Activated CD8-positive, alpha-beta T cell treated with anti-CD3 and anti-CD28 coated beads, Interleukin-2, amount 10 ng/mL, durations not matched to agents 7 days and 5 days (primary cell): ENCODE data around the gene MED29. TPM values are rescaled to one million over a fixed set of nuclear protein-coding genes. Genes with fewer than 3 reads are reported as not detected.

Source experiments
- ATAC-seq: fragments of 150-1000 bp; cut with Tn5 transposase; one replicate; pipeline ENCODE4 v1.10.0; 2021; ENCODE audit warnings: moderate library complexity
- CTCF ChIA-PET: fragments of 350-600 bp; sonication (Branson Sonifier 250); formaldehyde crosslinking; loops from one replicate; lab custom pipeline; 2021; ENCODE audit warnings: antibody characterized with exemption; lab: Charles Lee
- POLR2A ChIA-PET: fragments of 350-600 bp; sonication (Branson Sonifier 250); formaldehyde crosslinking; loops from one replicate; lab custom pipeline; 2021; ENCODE audit warnings: antibody characterized with exemption; lab: Charles Lee
- DNase-seq: peaks from one replicate; pipeline ENCODE4 v3.0.0-alpha.2; 2020
- H3K27ac Mint-ChIP-seq: one replicate; pipeline ENCODE4 v1.8.0; 2021; ENCODE audit warnings: mild to moderate bottlenecking, mixed read lengths
- H3K27me3 Mint-ChIP-seq: one replicate; pipeline ENCODE4 v1.8.0; 2021; ENCODE audit warnings: low read depth, mixed read lengths
- H3K36me3 Mint-ChIP-seq: one replicate; pipeline ENCODE4 v1.8.0; 2021; ENCODE audit warnings: low read depth, mixed read lengths
- H3K4me1 Mint-ChIP-seq: one replicate; pipeline ENCODE4 v1.8.0; 2021; ENCODE audit warnings: low read depth, mixed read lengths
- H3K4me3 Mint-ChIP-seq: one replicate; pipeline ENCODE4 v1.8.0; 2021; ENCODE audit warnings: mild to moderate bottlenecking, mixed read lengths
- H3K9me3 Mint-ChIP-seq: one replicate; pipeline ENCODE4 v1.8.0; 2022; ENCODE audit warnings: mixed read lengths; ENCODE audit not compliant: insufficient read depth
- total RNA-seq, 2 experiments: library from RNA; stranded (reverse); gene quantifications; one replicate each; pipeline ENCODE4 v1.2.3, GENCODE V29; 2021

The MED29 gene
- total RNA-seq, 2 experiments from 2014 or later: 32.6 to 39.3 TPM

DNA sequence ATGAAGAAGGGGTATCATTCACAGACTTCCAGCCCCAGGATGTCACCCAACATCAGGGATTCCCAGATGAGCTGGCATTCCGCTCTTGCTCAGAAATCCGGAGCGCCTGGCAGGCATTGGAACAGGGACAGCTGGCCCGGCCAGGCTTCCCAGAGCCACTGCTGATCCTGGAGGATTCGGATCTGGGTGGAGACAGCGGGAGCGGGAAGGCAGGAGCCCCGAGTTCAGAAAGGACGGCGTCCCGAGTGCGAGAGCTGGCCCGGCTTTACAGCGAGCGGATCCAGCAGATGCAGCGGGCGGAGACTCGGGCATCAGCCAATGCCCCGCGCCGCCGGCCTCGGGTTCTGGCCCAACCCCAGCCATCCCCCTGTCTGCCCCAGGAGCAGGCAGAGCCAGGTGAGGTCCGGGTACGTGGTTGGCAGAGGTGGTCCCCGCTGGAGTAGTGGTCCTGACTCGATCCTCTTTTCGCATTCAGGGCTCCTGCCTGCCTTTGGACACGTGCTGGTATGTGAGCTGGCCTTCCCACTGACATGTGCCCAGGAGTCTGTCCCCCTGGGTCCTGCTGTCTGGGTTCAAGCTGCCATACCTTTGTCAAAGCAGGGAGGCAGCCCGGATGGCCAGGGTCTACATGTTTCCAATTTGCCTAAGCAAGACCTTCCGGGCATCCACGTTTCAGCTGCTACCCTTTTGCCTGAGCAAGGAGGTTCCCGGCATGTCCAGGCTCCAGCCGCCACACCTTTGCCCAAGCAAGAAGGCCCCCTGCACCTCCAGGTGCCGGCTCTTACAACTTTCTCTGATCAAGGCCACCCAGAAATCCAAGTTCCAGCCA is 32.3 kb downstream of the MED29 start:
- H3K4me3 Mint-ChIP-seq: no peak overlapping the region
- H3K4me1 Mint-ChIP-seq: no peaks in the 10 kb centered on the region
- H3K27ac Mint-ChIP-seq: no peak overlapping the region
- H3K36me3 Mint-ChIP-seq: peaks cover 17% of the 10 kb centered on the region
- DNase-seq (no peak), ATAC-seq (no peak)
- H3K27me3 Mint-ChIP-seq: no peaks in the 10 kb centered on the region
- ChIA-PET CTCF (interaction anchor here (2.4 kb wide), 1 partner anchor 12 kb away, joined by 5 read pairs; the partner anchor contains the start of gene PLEKHG2), POLR2A (interaction anchor here (1.1 to 5.3 kb wide), 4 partner anchors 10 to 22 kb away, joined by 4 to 31 read pairs (median 8); partner anchors contain the start of genes RPS16, SUPT5H and ZFP36)
- H3K9me3 Mint-ChIP-seq: no peaks in the 10 kb centered on the region

DNA sequence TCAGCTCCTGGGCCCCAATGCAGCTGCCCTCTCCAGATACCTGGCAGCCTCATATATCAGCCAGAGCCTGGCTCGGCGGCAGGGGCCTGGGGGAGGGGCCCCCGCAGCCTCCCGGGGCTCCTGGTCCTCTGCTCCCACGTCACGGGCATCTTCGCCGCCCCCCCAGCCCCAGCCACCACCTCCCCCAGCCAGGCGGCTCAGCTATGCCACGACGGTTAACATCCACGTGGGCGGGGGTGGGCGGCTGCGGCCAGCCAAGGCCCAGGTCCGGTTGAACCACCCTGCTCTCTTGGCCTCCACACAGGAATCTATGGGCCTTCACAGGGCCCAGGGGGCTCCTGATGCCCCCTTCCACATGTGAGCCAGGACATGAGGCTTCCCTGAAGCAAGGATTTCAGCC is 33.8 kb downstream of the MED29 start:
- POLR2A ChIA-PET: interaction anchor here (0.7 to 5.3 kb wide), 3 partner anchors 10 to 11 kb away, joined by 3 to 31 read pairs (median 25); partner anchors contain the start of gene RPS16

DNA sequence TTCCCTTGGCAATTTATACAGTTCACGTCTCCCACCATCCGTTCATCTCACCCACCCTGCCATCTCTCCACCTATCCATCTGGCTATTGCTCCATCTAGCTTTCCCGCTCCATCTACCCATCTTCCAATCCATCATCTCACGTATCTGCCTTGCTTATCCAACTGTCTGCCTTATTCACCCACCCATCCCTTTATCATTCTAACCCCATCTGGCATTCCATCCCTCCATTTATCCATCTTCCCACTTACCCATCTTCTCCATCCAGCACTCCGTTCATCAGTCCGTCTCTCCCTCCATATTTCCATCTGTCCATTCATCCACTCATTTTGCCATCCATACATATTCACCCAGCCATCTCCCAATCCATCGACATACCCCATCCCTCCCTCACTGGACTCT is 34.6 kb downstream of the MED29 start:
- CTCF ChIA-PET: interaction anchor here (2.1 kb wide), 1 partner anchor 10 kb away, joined by 6 read pairs; the partner anchor contains the start of gene RPS16
- Mint-ChIP-seq H3K4me3 (no peak overlapping the region), H3K27ac (no peak overlapping the region), H3K27me3 (no peaks in the 10 kb centered on the region), H3K9me3 (no peaks in the 10 kb centered on the region), H3K4me1 (peaks cover 5% of the 10 kb centered on the region), H3K36me3 (peaks cover 15% of the 10 kb centered on the region)
- no peak for ATAC-seq
- DNase-seq: no peak
- POLR2A ChIA-PET: interaction anchor here (1.5 to 3.1 kb wide), 2 partner anchors 10 to 34 kb away, joined by 4 to 25 read pairs; partner anchors contain the start of genes MED29, PAF1 and RPS16

More for the DNA sequence above, 33.8 kb downstream of the MED29 start:
- no peak for DNase-seq
- H3K36me3 Mint-ChIP-seq: peaks cover 13% of the 10 kb centered on the region
- no peaks in the 10 kb centered on the region for H3K27me3 Mint-ChIP-seq
- no peak overlapping the region for H3K27ac Mint-ChIP-seq
- H3K4me1 Mint-ChIP-seq: no peaks in the 10 kb centered on the region
- ATAC-seq: no peak
- no peaks in the 10 kb centered on the region for H3K9me3 Mint-ChIP-seq
- no peak overlapping the region for H3K4me3 Mint-ChIP-seq
- CTCF ChIA-PET: interaction anchor here (2.4 kb wide), 1 partner anchor 13 kb away, joined by 5 read pairs; the partner anchor contains the start of gene PLEKHG2

DNA sequence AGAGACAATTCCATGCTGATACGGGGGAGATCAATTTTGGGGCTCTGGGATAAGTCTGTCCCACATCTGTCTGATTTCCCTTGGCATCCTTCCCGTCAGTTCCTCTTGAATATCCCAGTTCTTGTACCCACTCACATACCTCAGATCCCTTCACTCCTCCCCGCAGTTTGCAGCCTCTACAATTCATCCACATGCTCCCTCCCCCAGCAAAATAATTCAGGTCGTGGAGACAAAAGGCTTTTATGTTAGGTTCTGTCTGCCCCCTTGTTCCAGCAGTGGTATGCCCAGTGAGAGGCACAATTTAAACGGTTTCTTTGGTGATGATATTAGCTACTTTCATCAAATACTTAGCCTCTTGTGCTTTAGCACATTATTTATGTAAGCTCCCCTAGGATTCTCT is 35.0 kb downstream of the MED29 start:
- Mint-ChIP-seq H3K9me3 (no peaks in the 10 kb centered on the region), H3K4me3 (no peak overlapping the region), H3K4me1 (peaks cover 9% of the 10 kb centered on the region), H3K36me3 (peaks cover 18% of the 10 kb centered on the region), H3K27ac (no peak overlapping the region), H3K27me3 (no peaks in the 10 kb centered on the region)
- no peak for ATAC-seq
- no peak for DNase-seq
- ChIA-PET CTCF (interaction anchor here (1.5 to 2.1 kb wide), 3 partner anchors 9 to 14 kb away, joined by 3 to 6 read pairs (median 5); partner anchors contain the start of gene RPS16), POLR2A (interaction anchor here (1.5 to 3.1 kb wide), 2 partner anchors 9 to 35 kb away, joined by 4 to 25 read pairs; partner anchors contain the start of genes MED29, PAF1 and RPS16)

DNA sequence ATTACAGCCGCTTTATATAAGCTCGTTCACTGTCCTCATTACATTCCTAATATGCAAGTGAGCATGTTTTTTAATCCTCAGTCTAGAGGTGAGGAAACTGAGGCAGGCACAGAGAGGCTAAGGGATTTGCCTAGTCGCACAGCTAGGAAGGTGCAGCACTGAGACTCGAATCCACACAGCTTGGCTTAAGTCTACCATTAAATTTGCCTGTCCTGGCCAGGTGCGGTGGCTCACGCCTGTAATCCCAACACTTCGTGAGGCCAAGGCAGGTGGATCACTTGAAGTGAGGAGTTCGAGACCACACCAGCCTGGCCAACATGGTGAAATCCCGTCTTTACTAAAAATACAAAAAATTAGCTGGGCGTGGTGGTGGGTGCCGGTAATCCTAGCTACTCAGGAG is 36.5 kb downstream of the MED29 start:
- no peaks in the 10 kb centered on the region for H3K9me3 Mint-ChIP-seq
- H3K4me1 Mint-ChIP-seq: peaks cover 14% of the 10 kb centered on the region
- H3K36me3 Mint-ChIP-seq: peaks cover 17% of the 10 kb centered on the region
- H3K27me3 Mint-ChIP-seq: no peaks in the 10 kb centered on the region
- no peak overlapping the region for H3K4me3 Mint-ChIP-seq
- ATAC-seq: no peak
- H3K27ac Mint-ChIP-seq: no peak overlapping the region
- no peak for DNase-seq
- ChIA-PET POLR2A (interaction anchor here (1.2 to 3.1 kb wide), 4 partner anchors 8 to 26 kb away, joined by 4 to 25 read pairs (median 6); partner anchors contain the start of genes RPS16 and SUPT5H), CTCF (interaction anchor here (1.5 to 2.1 kb wide), 5 partner anchors 8 to 47 kb away, joined by 3 to 6 read pairs (median 5); partner anchors contain the start of genes PLEKHG2 and RPS16)

DNA sequence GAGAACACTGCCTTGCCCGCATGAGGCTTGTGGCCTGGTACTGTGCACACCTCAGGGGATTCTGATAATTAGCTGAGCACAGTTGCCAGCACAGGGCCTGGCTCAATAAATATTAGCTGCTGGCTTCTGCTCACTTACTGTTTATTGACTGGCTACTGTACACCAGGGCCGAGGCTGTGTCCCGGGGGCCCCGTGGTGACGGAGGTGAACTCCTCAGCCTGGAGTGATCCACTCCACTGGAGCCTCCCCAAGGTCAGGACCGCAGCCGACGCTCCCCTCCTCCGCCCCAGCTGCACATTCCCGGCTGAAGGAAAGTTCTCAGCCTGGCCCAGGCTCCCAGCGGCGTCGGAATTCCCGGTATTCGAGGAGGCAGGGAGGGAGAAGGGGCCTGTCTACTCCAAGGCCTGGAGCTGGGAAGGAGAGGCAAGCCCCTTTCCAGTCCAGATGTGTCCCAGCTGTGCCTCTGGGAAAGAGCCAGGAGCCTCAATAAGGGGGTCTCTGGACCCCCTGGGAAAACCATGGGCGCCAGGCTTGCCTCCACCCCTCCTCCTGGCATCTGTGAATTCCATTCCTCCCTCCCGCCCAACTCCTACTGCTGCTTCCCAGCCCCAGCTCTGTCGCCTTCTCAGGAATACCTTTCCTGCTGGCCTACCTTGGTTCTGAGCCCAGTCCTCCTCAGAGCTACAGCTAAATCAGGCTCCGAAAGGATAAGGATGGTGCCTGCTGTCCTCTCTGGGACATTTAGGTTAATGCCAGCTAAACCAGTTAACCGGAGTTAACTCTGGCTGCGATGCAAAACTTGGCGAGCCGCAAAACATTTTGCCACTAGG is 37.3 kb downstream of the MED29 start:
- ChIA-PET POLR2A (interaction anchor here (1.2 to 3.1 kb wide), 4 partner anchors 7 to 27 kb away, joined by 4 to 25 read pairs (median 6); partner anchors contain the start of genes RPS16 and SUPT5H), CTCF (interaction anchor here (1.3 to 1.8 kb wide), 3 partner anchors 14 to 46 kb away, joined by 5 read pairs; partner anchors contain the start of gene PLEKHG2)
- Mint-ChIP-seq H3K4me1 (peaks cover 22% of the 10 kb centered on the region), H3K36me3 (peaks cover 23% of the 10 kb centered on the region), H3K4me3 (no peak overlapping the region), H3K27ac (no peak overlapping the region), H3K27me3 (no peaks in the 10 kb centered on the region), H3K9me3 (no peaks in the 10 kb centered on the region)
- DNase-seq: no peak
- no peak for ATAC-seq

DNA sequence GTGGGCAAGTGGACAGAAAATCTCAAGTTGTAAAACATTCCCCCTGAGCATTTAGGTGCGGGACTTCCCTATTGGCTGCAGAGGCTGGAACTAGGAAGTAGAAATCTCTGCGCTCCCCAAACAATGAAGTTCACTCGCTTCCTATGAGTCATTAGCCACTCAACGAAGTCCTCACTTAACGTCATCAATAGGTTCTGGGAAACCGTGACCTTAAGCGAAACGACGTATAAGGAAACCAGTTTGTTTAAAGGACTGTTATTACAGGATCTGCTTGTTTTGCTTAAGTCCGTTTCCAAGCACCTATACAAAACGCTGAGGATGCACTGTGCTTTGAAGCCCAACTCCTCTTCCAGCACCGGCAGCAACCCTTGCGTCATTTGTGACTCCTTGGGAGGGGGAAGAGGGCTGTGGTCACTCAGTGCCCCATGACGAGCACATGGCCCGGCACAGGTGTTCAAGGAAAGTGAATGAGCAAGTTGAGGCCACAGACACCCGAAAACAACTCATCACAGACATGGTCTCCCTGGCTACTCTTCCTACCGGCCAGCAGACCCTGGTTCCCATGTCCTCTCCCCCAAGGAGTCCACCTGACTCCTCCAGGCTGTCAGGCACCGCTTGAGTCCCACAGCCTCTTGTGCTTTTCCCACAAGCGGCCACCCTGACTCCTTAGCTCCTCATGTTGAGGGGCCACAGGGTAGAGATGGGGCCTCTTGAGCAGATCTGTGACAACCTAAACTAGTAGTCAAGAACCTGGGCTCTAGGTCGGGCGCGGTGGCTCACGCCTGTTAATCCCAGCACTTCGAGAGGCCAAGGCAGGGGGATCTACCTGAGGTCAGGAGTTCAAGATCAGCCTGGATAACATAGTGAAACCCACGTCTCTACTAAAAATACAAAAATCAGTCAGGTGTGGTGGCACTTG is 39.8 kb downstream of the MED29 start:
- Mint-ChIP-seq H3K4me1 (peaks cover 41% of the 10 kb centered on the region), H3K4me3 (peak overlapping the region; percentile 18), H3K27me3 (no peaks in the 10 kb centered on the region), H3K36me3 (peaks cover 42% of the 10 kb centered on the region), H3K9me3 (no peaks in the 10 kb centered on the region), H3K27ac (peak overlapping the region; percentile 79)
- DNase-seq: peak; percentile 45
- ATAC-seq: peak; percentile 52
- ChIA-PET POLR2A (interaction anchor here (2.4 kb wide), 1 partner anchor 14 kb away, joined by 13 read pairs; the partner anchor contains the start of gene SUPT5H), CTCF (interaction anchor here (1.5 kb wide), 1 partner anchor 16 kb away, joined by 3 read pairs; no protein-coding TSS in a partner anchor)

DNA sequence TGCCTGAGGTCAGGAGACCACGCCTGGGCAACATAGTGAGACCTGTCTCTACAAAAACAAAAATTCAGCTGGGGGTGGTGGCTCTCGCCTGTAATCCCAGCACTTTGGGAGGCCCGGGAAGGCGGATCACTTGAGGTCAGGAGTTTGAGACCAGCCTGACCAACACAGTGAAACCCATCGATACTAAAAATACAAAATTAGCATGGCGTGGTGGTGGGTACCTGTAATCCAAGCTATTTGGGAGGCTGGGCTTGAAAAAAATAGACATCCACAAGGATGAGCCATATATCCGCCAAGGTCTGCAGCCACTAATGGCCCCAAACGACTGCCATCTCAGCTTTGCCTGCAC is 41.5 kb downstream of the MED29 start:
- peaks cover 46% of the 10 kb centered on the region for H3K36me3 Mint-ChIP-seq
- no peaks in the 10 kb centered on the region for H3K9me3 Mint-ChIP-seq
- no peak overlapping the region for H3K4me3 Mint-ChIP-seq
- ATAC-seq (no peak), DNase-seq (no peak)
- H3K27ac Mint-ChIP-seq: no peak overlapping the region
- H3K4me1 Mint-ChIP-seq: peaks cover 53% of the 10 kb centered on the region
- ChIA-PET POLR2A (interaction anchor here (0.7 to 2.5 kb wide), 4 partner anchors 11 to 25 kb away, joined by 3 to 13 read pairs (median 6); partner anchors contain the start of gene SUPT5H), CTCF (interaction anchor here (1.5 kb wide), 1 partner anchor 18 kb away, joined by 3 read pairs; no protein-coding TSS in a partner anchor)
- H3K27me3 Mint-ChIP-seq: peaks cover 2% of the 10 kb centered on the region

DNA sequence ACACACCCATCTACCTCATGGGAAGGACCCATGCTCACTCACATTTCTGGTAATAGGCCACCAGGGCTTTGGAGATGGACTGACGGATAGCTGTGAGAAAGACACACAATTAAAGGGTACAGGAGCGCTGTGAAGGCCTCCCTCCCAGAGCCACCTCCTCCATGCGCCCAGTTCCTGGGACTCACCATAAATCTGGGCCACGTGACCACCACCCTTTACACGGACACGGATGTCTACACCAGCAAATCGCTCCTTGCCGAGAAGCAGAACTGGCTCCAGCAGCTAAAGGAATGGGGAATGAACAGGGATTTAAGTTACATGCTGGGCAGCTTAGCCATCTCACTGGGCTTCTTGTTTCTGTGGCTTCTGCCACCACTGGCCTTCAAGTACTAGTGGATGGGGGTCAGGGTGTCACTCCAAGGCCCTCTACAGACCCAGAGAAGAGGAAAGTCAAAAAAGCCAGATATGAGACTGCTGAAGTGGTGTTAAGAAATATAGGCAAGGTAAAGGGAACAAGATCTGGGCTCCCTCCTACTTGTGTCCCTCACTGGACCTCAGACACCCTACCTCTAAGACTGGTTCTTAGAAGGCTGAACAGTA is 42.4 kb downstream of the MED29 start:
- Mint-ChIP-seq H3K9me3 (no peaks in the 10 kb centered on the region), H3K4me3 (peak overlapping the region; percentile 38), H3K27ac (peak overlapping the region; percentile 52), H3K36me3 (peaks cover 46% of the 10 kb centered on the region), H3K27me3 (peaks cover 2% of the 10 kb centered on the region), H3K4me1 (peaks cover 53% of the 10 kb centered on the region)
- DNase-seq: no peak
- ChIA-PET POLR2A (interaction anchor here (1.0 to 3.5 kb wide), 4 partner anchors 12 to 29 kb away, joined by 4 to 58 read pairs (median 21); partner anchors contain the start of genes PLEKHG2, SUPT5H and ZFP36), CTCF (interaction anchor here (1.2 kb wide), 1 partner anchor 99 kb away, joined by 5 read pairs; the partner anchor contains the start of gene EID2B)
- no peak for ATAC-seq
